Stimulated activated CD4-positive, alpha-beta T cell treated with anti-CD3 and anti-CD28 coated beads, Interleukin-2, amount 100 ng/mL, for 4 hours (primary cell): ENCODE results near the gene SH3TC2.

Experiments
- DNase-seq: peaks from one replicate; pipeline ENCODE4 v3.0.0-alpha.2; 2020; ENCODE audit warnings: low read depth

Gene SH3TC2

DNA sequence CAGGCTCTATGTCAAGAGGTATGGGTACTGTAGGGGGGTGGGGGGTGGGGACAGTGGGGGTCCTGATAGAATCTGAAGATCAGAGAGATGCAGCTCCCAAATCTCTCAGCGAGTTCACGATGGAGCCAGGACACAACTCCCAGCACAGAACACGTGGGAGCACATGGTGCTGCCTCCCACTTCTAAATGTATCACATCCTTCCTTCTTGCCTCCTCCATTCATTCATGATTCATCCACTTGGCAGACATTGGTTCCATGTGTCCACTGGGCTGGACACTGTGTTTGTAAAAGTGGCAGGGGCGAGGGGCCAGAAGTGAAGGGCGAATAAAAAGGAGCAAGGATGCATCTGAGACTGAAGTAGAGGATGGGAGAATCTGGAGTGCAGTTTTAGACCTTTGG is 33.9 kb downstream of the SH3TC2 start:
- DNase-seq, result no peak

DNA sequence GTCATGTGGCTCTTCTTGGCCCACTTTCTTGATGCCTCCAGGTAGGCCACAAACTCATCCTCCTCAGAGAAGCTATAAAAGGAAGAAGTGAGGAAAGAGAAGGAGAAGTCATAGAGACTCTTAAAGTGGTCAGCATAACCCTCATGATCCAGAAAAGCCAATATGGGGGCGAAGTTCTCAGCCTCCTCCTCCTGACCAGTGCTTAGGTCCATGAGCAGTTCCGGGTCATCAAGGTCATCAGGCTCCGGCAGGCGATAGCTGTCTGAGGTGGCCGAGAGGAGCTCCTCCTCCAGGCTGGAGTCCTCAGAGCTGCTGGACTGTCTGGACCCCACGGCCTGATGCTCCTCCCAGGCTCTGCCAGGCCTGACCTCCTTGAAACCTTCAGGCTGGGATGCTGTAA is 34.7 kb downstream of the SH3TC2 start:
- no peak for DNase-seq

DNA sequence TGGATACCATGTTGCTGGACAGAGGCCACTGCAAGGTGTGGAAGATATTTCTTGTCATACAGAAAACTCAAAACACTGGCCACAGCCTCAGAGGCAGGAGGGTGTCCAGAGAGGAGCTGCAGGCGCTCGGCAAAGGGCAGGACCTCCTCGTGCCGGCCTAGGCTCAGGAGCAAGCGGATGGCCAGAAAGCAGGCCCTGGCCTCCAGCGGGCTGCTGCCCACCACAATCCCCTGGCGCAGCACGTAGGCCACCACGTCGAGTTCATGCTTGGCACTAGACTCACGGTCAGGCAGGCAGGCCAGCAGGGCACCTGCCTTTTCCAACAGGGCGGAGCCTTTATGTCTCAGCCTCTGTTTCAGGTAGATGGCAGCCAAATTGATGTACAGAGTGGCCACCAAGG is 35.2 kb downstream of the SH3TC2 start:
- DNase-seq, result no peak

DNA sequence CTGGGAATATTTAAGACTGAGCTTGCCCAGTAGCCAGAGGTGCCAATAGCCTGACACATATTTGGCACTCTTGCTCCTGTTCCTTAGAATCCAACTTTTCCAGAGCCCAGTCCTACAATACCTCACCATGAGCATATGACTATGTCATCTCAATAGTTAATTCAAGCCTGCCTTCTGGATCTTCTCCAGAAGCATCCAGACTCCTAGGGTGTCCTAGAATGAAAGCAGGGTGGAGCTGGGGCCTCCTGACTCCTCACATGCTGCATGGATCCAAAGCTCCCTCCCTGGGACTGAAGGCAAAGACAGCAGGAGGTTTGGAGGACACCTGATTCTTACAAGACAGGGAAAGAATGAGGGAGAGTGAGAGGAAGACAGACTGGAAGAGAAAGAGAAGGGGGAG is 37.9 kb downstream of the SH3TC2 start:
- DNase-seq, result no peak

DNA sequence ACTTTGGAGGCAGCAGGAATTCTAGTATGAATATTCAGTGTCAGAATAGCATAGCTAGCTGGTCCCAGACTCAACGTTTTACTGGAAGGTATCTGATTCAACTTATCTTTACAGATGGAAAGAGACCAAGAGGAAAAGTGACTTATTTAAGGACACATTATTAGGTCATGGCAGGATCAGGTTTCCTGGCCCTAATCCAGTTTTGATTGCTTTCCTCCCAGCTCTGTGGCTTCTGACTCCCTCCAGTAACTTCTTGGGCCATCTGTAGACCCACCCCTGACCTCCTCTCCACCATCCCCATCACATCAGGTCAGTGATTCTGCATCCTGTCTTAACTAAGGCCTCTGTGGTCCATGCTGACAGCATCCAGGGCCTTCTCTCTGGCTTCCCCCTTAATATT is 38.4 kb downstream of the SH3TC2 start:
- no peak for DNase-seq

DNA sequence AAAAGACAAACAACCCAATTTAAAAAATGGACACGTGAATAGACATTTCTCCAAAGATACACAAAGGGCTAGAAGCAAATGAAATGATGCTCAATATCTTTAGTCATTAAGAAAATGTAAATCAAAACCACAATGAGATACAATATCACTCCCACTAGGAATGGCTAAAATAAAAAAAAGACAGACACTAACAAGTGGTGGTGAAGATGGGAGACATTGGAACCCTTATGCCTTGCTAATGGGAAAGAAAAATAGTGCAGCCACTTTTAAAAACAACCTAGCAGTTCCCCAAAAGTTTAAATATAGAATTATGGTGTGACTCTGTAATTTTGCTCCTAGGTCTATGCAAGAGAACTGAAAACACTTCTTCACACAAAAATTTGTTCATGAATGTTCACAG is 40.7 kb downstream of the SH3TC2 start:
- DNase-seq, result no peak

DNA sequence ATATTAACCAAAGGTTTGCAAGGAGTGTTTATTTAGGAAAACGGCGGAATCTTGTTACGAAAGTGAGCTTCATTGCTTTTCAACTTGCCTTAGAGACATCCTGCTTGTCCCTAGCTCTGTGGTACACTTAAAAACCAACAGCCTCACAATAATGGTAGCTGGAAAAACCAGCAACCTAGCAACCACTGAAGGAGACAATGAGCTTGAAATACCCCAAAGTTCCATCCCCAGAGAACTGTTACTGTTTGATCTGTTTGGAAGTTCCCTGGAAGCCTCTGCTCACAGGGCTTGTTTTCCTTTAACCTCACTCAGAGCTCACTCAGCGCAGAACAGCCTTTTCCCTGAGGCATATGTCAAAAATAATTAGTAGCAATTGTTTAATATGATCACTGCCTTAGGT is 43.2 kb downstream of the SH3TC2 start:
- no peak for DNase-seq

DNA sequence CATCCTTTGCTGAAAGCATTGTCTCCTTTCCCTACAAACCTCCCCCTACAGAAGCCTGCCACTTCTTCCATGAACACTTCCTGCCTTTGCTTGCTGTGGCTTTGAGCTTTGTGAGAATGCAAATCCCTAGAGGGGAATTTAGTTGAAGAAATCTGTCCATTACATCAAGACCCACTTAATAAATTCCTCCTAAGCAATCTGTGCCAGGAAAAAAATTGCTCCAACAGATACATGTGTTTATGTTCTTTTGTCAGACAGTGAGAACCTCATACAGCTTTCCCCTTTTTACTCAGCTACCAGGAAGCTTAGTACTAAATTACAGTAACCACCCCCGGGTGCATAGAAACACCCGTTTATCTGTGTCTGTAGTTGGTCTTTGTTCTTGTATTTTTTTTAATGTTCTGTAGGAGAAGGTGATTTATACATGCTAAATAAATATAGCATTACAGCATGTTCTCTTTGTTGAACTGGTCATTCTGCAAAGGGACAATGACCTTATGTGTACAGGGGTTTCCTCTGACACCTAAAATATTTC is 43.9 kb downstream of the SH3TC2 start:
- no peak for DNase-seq

DNA sequence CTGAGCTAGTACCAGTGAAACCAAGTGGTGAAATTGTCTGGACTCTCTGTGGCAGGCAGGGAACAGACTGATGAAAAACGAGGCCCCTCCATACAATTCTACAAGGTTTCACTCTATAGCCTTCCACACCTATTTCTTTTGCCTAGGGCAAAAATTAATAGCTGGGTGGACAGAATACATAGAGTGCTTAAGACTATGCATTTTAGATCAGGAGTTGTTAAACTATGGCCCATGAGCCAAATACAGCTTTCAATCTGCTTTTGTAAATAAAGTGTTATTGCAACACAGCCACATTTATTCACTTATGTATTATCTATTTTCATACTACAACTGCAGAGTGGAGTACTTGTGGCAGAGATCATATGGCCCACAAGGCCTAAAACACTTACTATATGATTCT is 45.2 kb downstream of the SH3TC2 start:
- no peak for DNase-seq

DNA sequence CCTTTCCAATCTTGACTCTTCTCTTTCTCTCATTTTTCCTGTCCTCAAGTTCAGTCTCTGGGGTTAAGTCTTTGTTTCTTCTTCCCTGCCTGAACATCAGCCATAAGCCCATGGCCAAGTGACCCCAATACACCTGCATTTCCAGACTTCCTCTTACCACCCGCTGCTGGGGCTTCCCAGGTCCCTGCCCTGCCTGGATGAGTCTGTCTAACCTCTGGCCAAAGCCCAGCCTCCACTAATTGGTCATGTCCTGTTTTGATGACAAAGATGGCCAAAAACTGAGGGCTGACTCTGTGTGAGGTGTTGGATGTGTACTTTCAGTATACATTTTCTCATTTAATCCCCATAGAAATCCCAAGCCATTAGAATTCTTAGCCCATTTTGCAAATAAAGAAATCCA is 47.3 kb downstream of the SH3TC2 start:
- no peak for DNase-seq

DNA sequence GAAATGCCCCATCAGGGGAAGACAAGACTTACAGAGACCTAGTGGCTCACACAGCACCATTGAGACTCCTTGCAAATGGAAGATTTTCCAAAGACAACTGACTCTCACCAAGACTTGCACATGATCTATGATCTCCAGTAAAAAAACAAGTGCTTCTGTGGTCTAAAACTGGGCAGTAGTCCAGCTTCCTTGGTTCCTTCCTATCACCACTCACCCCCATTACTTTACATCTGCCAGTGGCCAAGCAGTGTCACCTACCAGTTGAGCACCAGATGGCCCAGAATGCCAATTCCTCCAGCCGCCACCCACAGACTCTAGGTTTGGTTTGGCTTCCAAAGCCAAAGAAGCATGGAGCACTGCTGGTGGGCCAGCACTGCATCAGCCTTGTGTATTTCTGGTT is 47.7 kb downstream of the SH3TC2 start:
- DNase-seq, result no peak

DNA sequence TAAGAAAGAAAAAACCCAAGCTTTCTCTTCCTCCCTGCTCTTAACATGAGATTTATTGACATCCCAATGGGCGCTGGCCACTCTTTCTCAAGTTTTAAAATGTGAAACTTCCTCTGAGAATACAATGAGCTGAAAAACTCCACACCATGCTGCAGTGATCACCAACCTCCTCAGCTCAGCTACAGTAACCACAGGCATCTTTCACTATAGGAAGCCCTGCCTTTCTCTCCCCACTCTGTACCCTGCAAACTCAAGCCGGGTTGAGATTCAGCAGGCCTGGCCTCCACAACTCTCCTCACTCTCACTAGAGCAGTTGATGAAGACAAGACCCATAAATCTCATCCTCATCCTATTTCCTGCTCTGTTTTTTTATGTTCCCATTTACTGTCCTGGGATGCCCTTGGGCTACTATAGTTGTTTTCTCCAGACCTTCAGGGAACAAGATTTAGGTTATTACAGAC is 48.3 kb downstream of the SH3TC2 start:
- no peak for DNase-seq

DNA sequence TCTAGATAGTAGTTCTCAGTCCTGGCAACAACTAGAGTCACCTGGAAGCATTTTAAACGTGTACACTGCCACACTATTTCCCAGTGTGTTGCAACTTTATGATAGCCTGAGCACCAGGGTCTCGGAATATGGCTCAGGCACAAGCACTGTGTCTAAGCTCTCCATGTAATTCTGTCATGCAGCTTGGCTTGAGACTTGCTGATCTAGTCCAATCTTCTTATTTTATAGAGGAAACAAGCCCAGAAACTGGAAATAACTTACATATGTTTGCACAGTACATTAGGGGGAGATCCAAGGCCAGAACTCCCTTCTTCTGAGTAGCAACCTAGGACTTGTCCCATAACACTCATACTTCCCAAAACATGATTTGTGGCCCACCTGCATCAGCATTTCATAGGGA is 49.1 kb downstream of the SH3TC2 start:
- no peak for DNase-seq

DNA sequence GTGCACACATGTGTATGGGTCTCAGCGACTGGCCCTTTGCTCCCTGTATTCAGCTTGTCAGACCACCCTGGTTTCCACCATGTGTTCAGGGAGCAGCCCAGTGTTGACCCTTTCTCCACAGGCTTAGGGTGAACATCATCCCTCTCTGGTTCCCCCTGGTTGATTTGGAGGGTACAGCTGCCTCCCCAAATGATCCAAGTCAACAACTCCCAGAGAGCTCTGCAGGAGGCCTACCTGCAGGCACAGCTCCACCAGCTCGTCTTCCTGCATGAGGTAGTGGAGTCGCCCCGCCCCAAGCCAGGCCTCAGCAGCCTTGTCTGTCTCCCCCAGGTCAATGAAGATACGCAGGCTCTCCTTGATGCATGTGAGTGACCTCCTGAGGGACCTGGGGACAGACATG is 50.5 kb downstream of the SH3TC2 start:
- DNase-seq, result no peak

DNA sequence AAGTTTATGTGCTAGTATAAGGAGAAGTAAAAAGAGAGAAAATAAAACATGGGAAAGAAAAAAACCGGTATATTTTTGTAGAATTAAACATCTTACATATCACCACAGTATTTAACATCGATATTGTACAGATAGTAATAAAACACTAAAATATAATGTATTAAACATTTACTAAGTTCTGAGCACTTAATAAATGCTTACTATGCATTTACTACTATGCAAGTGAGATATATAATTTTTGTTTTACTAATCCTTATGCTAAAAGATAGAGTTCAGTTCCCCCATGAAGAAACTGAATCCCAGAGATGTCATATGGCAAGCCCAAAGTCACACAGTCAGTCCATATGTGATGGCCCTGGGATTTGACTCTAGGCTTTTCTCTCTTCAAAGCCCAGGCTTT is 51.1 kb downstream of the SH3TC2 start:
- DNase-seq, result no peak

DNA sequence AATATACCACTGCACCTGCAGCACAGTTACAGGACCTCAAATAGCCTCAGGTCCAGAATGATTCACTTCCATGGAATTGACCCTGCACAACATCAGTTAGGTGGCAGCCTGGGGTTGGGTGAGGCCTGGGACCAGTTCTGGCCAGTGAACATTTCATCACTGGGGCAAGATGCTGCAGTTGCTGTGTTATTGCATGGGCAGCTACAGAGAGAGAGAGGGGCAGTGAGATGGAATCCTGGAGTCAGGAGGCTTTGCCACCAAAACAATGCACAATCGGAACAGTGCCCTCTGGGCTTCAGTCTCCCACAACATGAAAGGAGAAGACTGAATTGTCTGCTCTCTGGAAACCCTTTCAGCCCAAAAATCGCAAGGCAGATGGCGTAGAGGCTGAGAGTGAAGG is 51.8 kb downstream of the SH3TC2 start:
- no peak for DNase-seq

DNA sequence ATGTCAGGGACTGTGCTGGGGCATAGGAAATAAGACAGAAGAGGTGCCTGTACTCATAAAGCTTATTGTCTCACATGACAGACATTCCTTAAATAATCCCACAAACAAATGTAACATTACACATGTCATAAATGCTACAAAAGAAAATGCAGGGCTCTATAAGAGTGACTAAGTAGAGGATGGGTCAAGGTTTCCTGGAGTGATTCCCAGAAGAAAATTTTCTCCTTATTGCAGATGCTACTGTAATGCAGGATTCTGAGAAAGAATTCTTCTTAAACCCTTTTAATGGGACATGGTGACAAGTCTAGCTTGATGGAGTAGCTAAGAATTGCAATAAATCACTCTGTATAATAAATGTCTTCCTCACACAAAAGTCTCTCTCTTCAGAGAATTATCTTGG is 55.7 kb downstream of the SH3TC2 start:
- no peak for DNase-seq

DNA sequence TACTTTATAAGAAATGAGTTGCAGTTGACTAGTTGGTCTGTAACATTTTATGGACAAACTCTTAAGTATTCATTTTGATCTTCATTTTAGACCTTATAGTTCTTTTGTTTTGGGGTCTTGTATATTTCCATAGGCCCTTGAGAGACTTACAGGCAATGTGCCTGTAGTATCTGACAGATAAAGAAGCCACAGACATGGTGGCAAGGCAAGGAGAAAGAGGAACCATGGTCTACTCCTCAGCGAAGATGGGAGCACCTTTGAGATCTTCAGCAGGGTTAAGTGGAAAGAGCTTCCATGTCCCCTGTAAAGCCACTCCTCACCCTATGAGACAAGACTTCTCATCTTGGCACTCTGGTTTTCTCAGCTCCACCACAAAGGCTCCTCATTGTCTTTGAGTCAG is 56.4 kb downstream of the SH3TC2 start:
- no peak for DNase-seq

DNA sequence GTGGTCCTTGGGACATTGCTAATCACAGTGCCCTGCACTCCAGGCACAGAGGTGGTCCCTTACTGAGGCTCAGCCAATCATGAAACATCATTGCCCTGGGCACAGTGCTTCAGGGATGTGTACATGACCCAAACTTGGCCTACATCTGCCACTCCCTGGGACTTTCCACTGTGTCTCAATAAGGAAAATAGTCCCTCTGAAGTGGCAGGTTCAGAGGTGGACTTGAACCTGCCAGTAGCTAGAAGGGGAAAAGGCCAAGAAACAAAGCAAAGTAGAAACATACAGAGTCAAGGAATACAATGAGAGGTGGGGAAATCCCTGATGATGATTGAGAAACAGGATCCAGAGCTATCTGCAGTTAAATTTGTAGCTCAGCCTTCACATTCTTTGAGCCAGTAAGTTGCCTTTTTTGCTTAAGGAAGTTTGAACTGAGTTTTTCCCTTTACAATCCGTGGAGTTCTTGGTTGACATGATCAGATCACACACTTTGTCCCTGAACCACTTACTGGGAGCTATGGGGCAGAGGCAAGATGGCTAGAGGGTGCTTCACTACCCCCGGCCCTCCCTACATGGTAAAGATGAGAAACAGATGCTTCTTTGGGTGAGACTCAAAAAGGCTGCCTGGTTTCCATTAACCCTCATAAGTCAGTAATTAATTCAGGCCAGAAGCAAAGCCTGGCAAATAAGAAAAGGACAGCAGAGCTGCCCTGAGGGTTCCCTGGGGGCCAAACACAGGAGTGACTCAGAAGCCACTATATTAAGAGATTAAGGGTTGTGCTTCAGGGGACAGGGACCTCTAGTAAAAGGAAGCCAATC is 57.6 kb downstream of the SH3TC2 start:
- no peak for DNase-seq

DNA sequence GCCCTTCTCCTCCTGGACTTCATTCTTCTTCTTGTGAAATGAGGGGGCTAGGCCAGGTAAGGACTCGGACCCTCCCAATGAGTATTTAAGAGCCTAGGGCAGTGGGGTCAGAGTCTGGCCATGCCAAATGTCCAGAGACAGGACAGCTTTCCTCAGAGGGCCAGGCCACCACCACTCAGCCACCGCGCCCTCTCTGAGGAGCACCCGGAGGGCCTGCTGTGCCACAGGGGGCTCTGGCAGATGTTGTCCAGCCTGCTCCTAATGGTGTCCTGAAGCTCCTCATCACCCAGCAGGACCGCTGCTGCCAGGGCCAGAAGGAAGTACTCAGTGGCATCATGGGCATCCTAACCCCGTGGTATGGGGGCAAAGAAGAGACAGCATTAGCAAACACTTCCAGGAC is 58.3 kb downstream of the SH3TC2 start:
- no peak for DNase-seq

DNA sequence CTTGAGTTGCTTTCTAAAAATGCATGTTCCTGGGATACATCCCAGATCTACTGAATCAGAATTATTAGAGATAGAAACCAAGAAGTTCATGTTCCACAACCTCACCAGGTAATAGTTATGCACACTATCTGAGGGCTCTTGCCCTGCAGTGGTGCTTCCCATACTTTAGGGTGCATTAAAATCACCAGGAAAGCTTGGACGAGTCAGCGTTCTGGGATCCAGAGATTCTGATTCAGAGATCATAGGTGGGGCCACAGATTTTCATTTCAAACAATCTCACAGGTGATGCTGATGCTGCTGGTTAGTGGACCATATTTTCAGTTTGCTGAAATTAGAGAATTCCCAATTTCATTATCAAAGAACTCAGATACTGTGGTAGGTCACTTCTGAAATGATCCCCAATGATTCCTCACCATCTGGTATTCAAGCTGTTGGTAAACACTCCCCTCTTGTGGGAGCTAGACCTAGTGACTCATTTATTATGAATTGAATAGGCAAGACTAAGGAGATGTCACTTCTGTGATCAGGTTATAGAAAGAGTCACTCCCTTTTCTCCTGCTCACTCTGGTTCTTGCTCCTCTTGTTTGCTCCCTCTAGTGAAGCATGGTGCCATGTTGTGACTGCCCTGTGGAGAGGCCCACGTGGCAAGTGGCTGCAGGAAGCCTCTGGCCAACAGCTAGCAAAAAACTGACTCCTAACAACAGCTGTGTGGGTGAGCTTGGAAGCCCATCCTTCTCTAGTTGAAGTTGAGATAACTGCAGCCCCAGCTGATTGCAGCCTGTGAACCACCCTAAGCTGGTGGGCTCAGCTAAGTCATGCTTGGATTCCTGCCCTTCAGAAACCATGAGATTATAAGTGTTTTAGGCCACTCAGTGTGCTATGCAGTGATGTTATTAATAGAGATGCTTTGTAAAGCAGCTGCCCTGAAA is 59.8 kb downstream of the SH3TC2 start:
- no peak for DNase-seq

DNA sequence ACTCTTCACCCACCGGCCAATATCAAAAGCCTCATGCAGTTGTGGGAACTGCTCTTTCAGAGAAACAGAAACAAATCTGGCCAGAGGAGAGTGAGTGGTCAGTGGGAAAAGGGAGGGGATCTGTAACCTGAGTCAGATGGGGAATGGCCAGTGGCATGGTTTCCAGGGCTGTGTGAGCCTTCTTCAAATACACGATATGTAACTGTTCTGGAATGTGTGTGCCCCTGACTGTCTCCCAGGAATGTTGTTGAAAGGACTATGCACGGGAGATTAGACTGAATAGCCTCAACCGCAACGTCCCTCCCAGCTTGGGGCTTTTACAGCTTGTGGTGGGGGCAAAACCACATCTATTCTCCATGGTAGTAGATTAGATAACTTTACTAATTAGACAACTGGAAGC is 60.8 kb downstream of the SH3TC2 start:
- DNase-seq, result no peak

DNA sequence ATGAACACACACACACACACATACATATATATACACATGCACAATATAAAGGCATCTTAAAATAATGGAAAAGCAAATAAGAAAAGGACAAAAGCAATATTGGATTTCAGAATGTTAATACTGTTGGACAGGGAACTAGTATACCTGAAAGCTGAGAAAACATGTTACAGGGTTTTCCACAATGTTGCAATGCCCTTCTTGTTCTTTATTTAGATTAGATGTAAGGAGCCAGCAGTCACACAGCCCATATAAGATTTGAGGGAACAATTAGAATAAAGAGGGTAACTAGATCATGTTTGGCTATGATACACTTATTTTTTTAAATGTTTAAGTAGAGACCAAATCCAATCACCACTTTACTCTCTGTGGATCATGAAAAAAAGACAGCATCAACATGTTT is 61.7 kb downstream of the SH3TC2 start:
- DNase-seq, result no peak
